HG03432 (cell line): ENCODE measurements around the gene TREX2.

ENCODE experiments used
- ATAC-seq: cut with Tn5 transposase; IDR thresholded peaks from one replicate; pipeline ENCODE4 v1.9.1; 2021; ENCODE audit warnings: mild to moderate bottlenecking, moderate library complexity; ENCODE audit not compliant: unreplicated experiment

Gene TREX2

DNA sequence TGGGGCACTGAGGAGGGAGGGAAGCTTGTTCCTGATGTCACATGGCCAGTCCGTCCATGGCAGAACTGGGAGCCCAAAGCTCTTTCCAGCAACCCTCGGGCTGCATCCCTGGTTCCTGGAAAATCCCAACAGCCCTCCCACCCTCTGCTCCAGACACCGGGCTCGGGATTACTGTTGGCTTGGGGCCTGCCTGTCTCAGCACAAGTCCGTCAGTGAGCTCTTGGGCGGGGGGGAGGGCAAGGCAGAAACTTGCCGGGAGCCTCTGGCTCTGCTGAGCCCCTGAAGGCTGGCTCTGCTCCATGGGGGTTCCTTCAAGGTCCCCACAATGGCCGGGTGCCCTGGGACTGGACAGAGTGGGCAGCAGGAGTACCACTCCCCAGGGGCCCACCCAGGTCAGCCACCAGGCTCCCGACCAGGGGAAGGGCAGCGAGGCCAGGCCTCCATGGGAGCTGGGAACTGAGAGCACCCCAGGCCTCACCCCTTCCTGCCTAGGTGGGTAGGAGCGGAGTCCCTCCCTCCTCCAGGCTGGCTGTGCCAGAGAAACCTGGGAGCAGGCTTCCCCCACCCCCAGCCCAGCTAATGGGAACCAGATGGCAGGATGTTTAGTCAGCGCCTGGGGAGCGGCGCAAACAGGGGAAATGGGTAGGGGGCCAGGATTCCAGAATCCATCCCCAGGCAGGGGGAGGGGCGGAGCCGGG, 31.0 kb upstream of the TREX2 start:
- no peak for ATAC-seq

GRCh38 chrX:153475751-153476281, 30.0 kb upstream of the TREX2 start:
- no peak for ATAC-seq

GRCh38 chrX:153475271-153475670, 29.4 kb upstream of the TREX2 start:
- ATAC-seq, result no peak

DNA sequence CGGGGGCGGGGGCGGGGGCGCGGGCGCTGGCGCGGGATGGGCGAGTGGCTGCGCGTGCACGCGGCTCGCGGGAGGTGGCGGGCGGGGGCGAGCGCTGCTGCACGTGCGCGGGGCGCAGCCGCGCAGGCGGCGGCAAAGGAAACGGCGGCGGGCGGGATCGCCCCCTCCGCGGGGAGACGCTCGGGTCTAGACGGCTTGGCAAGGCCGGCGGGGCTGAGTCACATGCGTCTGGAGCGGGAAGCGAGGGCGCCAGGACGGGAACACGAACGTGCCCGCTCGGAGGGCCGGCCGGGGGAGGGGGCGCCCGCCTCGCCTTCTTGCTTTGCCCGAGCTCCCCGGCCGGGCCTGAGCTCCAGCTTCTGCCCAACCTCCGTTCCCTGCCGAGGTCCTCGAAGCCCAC, 28.9 kb upstream of the TREX2 start:
- ATAC-seq, result no peak

DNA sequence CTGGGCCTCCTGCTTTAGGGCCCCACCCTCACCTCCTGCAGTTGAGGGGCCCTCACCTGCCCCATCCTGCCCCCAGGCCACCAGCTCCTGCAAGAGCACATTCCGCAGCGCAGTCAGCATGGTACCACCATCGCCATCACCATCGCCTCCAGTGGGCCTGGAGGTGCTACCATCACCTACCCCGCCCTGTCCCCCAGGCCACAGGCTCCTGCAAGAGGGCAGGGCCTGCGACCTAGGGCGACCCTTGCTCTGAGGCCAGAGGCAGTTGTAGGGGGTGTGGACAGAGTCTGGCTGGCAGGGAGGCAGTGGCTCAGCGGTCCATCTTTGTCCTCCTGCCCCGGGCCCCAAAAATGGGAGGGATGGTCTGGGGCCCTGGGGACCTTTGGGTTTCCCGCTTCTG, 28.4 kb upstream of the TREX2 start:
- ATAC-seq, result no peak

- ATAC-seq, result no peak
Observed at GRCh38 chrX:153473126-153473525, 27.3 kb upstream of the TREX2 start.

- no peak for ATAC-seq
Observed at GRCh38 chrX:153471663-153472280, 25.9 kb upstream of the TREX2 start.

DNA sequence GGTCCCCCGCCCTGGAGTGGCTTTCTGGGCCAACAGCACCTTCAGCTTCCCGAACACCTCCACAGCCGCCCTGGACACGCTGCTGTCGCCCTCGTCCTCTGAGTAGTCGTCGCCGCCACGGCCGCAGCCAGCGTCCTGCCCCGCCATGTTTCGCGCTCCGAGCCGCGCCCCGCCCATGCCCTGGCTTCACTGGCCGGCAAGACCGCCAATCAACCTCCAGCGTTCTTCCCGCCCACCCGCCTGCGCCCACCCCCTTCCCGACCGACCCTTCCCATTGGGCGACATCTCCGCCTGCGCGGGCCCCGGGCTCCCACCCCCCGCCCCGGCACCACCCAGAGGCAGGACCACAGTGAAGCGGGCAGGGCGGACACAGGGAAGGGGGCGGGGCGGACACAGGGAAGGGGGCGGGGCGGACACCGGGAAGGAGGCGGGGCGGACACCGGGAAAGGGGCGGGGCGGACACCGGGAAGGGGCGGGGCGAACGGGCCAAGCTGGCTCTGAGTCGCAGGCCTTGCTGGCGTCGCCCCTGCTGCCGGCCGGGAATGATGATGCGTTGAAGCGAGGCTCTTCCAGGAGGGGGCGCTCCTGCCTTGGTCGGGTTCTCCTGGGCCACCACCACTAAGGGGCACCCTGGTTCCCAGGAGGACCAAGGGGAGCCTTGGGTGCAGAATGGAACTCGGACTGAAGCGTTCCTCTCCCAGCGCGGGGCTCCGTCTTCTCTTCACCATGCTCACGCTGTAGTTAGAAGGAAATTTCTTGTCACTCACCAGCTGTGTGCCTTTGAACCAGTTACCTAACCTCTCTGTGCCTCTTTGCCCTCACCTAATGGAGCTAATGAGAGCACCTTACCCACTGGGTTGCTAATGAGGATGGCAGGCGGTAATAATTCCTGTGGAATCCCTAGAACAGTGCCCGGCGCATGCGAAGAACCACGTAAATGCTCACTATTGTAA, 24.8 kb upstream of the TREX2 start, which contains the start of gene HAUS7:
Gene HAUS7, minus strand, starts transcription at position 166 of the 953 bp plus-strand sequence. Its CDS starts 19 bp downstream, at position 147.
- peak; percentile 91 for ATAC-seq

GRCh38 chrX:153469811-153470410, 24.1 kb upstream of the TREX2 start:
- ATAC-seq, result peak; percentile 47

DNA sequence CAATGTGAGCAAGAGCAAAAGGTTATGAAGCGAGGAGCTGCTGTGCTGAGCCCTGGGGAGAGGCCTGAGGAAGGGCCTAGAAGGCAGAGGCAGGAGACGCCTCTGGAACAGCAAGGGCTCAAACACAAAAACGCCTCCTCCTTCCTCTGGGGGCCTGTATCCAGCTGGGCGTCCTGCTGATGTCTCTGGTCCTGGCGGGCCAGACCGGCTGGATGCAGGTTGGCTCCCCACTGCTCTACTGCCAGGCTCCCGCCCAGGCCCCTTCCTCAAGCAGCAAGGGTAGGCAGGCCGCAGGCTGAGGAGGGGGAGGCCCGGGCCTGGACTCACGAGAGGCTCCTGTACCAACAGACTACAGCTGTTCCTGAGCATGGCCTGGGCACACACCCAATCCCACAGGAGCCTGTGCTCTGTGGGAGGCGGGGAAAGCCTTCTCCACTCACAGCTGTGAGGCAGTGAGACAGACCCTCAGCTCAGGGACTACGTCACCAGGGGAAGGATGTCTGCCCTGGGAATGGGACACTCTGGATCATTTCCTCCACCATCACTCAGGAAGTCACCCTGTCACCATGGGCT, 22.2 kb upstream of the TREX2 start:
- no peak for ATAC-seq

DNA sequence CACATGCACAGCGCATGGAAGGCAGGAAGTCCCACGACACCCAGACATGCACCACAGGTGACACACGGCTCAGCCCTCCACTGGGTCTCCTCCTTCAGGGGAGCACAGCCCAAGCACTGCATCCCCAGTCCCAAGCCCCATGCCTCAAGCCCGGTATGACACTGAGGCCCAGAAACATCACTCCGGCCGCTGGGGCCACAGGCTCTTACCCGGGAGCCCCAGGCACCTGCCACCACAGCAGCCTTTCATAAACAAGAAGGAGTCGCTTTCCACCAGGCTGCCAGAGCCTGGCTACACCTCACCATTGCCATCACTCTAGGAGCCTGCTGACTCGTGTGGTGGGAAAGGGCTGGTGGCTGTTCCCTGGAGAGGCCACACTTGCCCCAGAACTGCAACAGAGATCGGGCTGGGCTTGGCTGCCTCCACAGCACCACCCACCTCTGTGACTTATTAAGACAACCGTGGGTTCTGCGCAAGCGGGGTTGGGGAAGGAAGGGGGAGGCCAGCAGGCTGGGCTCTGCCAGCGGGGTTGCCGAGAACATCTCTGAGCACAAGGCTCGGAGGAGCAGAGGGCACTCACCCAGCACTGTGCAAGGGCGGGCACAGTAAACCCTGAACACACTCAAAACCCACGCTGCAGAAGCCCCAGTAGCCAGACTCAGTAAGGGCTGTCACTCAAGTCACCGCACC, 20.0 kb upstream of the TREX2 start:
- no peak for ATAC-seq

DNA sequence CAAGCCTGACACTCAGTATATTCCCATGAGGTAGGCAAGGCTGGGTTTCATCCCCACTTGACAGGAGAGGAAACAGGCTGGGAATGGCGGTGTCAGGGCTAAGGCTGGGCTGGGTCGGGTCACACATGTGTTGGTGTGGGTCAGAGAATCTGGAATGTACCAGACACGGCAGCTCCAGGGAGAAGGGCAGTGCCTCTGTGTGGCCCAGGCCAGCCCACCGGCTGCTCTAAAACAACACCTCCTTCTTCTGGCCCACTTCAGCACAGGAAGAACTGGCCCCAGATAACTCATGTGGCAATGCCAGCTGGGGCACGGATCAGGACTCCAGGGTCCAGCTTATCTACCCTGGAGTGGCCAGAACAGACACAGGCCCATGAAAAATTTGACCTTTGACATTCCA, 18.3 kb upstream of the TREX2 start:
- ATAC-seq, result no peak

GRCh38 chrX:153463556-153463955, 17.7 kb upstream of the TREX2 start:
- ATAC-seq, result no peak

GRCh38 chrX:153463031-153463430, 17.2 kb upstream of the TREX2 start:
- no peak for ATAC-seq

DNA sequence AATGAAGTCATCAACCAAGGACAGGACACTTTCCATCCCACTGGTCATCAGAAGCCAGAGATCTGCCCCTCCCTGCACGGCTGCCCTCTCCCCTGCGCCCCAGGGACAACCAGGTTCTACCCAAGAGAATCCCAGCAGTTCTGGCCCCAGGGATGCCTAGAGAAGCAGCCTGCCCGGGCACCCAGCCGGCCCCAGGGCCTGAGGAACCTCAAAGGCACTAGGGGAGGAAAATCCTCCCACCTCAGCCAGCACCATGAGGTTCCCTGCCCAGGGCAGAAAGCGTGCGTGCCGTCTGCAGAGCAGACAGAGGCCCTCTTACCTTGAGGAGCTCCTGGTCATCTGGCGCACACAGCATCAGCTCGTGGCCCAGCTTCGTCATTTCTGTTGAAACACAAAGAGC, 16.4 kb upstream of the TREX2 start:
- no peak for ATAC-seq

GRCh38 chrX:153460826-153461225, 15.0 kb upstream of the TREX2 start:
- ATAC-seq, result no peak

DNA sequence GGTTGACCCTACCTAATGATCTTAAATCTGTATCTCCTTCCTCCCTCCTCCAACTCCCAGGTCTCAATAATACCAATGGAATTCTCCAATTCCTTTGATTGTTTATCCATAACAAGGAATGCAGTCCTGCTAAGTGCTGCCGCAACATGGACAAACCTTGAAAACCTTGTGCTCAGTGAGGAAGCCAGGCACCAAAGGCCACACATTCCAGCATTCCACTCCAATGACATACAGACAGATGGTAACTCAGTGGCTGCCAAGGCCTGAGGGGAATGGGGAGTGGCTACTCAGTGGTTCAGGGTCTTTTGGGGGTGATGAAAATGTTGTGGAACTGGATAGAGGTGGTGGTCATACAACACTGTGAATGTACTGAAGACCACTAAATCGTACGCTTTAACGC, 14.1 kb upstream of the TREX2 start:
- no peak for ATAC-seq

DNA sequence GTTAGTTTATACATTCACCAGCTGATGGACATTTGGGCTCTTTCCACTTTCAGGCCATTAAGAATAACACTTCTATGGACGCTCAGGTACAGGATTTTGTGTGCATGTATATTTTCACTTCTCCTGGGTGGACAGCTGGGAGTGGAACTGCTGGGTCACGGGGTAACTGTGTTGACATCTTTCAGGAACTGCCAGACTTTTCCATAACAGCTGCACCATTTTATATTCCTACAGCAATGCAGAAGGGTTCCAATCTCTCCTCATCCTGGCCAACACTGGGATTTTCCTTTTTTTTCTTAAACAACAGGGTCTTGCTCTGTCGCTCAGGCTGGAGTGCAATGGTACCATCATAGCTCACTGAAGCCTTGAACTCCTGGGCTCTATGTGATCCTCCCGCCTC, 12.6 kb upstream of the TREX2 start:
- no peak for ATAC-seq

DNA sequence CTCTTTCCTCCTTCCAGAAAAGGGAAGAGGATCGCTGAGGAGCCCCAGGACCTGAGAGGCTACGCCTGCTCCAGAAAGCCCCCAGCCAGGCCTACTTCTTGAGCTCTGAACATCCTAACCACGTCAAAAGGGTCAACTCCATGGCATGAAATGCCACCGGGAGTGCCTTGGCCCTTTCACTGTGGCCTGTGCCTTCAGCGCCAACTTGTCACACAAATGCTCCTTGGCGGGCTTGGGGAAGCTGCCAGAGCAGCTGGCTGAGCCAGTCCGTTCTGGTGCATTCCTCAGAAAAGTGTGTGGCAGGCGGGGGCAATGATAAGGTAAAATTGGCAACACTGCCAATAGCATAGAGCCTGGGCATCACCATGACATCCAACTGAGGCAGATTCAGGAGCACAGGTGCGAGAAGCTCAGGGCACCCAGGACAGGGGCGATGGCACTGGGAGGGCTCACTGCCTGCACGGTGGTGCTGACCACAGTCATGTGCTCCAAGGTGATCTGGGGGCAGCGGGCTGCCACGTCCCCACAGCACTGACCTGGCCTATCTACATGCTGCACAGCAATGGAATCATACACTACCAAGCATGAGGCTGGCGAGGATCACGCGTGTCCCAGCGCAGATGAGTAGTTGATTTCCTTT, 12.1 kb upstream of the TREX2 start:
- ATAC-seq, result no peak
